IPS-20b (cell line): Measurements from ENCODE around the gene TRAFD1.
"Not testable (repeated sequence)": the region's sequence is repeated elsewhere in the genome, so short reads cannot be mapped to it uniquely, and the experiment has no call there.

Experiments
- H3K27ac ChIP-seq: one replicate; pipeline ENCODE4 v1.5.1; 2013; ENCODE audit warnings: low read length
- H3K27me3 ChIP-seq: 2 replicates; pipeline ENCODE4 v1.6.1; 2013; ENCODE audit warnings: mild to moderate bottlenecking, low read length, inconsistent platforms; ENCODE audit not compliant: insufficient read depth
- H3K36me3 ChIP-seq: 2 replicates; pipeline ENCODE4 v1.6.1; 2013; ENCODE audit warnings: low read depth, mild to moderate bottlenecking, inconsistent platforms, low read length, moderate library complexity; ENCODE audit not compliant: insufficient read depth
- H3K4me1 ChIP-seq: 2 replicates; pipeline ENCODE4 v1.6.1; 2013; ENCODE audit warnings: mild to moderate bottlenecking, control low read depth, inconsistent platforms, low read length, moderate library complexity; ENCODE audit not compliant: insufficient read depth
- H3K4me3 ChIP-seq: 2 replicates; pipeline ENCODE4 v1.5.1; 2013; ENCODE audit warnings: mild to moderate bottlenecking, low read length, inconsistent platforms
- H3K9ac ChIP-seq: 2 replicates; pipeline ENCODE4 v1.6.1; 2013; ENCODE audit warnings: low read depth, mild to moderate bottlenecking, inconsistent platforms, low read length, moderate library complexity
- H3K9me3 ChIP-seq: 2 replicates; pipeline ENCODE4 v1.6.1; 2013; ENCODE audit warnings: mild to moderate bottlenecking, low read depth, low read length, inconsistent platforms; ENCODE audit not compliant: insufficient read depth

TRAFD1 gene

DNA sequence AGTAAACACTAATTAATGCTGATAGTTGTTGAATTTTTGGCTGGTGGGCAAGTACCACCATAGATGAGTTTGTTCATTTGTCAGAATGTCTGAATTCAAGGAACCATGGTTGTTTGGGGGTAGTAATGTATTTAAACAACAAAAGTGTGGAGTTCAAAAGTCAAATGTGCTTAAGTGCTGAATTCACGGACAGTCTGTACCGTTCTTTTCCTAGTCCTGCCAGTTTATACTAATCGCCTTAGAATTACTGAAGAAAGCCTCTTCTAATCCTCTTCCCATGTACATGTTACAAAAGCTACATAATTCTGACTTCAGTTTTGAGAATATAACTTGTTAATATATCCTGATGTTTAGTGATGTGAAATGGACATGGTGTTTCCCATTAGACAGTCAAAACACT lies 19.5 kb upstream of the TRAFD1 start:
- no peak overlapping the region for H3K4me3 ChIP-seq
- H3K4me1 ChIP-seq: peaks cover 15% of the 10 kb centered on the region; the same call in 1 of the 2 replicates
- H3K9ac ChIP-seq: peak overlapping the region; percentile 35; the same call in 1 of the 2 replicates
- H3K27ac ChIP-seq: no peak overlapping the region
- H3K36me3 ChIP-seq: peaks cover 41% of the 10 kb centered on the region
- no peaks in the 10 kb centered on the region for H3K9me3 ChIP-seq
- H3K27me3 ChIP-seq: no peaks in the 10 kb centered on the region

DNA sequence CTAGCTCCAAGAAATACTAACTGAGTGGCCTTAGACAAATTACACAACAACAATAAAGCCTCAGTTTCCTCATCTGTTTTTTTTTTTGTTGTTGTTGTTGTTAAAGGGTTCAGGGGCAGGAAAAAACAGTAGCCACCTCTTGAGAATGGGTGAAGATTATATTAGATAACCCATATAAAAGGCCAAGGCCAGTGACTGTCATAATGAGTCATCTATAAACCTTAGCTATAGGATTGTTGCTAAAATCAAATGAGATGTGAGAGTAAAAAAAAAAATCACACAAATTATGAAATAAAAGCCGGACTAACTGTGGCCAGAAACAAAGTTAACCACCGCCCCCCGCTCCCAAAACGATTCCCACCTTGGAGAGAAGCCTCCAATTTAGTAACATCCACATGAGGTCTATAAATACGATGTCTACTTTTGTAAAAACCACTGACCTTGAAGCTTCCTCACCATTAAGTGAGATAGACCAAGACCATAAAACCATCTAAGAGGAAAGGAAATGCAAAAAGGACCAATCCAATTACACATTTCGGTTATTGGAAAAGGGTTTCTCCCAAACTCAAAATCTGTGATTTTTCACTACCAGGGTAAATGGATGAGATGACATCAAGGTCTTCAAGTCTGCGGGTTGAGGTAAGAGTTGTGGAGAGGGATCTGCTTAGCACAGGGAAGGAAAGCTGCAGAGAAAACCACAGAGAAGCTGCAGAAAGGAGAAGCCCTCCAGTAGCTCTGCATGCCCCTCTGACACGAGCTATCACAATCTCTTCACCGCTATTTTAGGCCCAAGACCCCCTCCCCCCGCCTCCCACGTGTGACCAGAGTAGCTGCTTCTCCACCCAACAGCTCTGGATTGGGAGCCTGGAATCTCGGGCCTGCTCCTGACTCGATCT lies 17.8 kb upstream of the TRAFD1 start:
- Histone ChIP-seq H3K9me3 (no peaks in the 10 kb centered on the region), H3K9ac (peak overlapping the region; percentile 97), H3K4me1 (peaks cover 19% of the 10 kb centered on the region; the same call in 1 of the 2 replicates), H3K4me3 (peak overlapping the region; percentile 95), H3K27me3 (no peaks in the 10 kb centered on the region), H3K27ac (peak overlapping the region; percentile 79), H3K36me3 (peaks cover 25% of the 10 kb centered on the region)

DNA sequence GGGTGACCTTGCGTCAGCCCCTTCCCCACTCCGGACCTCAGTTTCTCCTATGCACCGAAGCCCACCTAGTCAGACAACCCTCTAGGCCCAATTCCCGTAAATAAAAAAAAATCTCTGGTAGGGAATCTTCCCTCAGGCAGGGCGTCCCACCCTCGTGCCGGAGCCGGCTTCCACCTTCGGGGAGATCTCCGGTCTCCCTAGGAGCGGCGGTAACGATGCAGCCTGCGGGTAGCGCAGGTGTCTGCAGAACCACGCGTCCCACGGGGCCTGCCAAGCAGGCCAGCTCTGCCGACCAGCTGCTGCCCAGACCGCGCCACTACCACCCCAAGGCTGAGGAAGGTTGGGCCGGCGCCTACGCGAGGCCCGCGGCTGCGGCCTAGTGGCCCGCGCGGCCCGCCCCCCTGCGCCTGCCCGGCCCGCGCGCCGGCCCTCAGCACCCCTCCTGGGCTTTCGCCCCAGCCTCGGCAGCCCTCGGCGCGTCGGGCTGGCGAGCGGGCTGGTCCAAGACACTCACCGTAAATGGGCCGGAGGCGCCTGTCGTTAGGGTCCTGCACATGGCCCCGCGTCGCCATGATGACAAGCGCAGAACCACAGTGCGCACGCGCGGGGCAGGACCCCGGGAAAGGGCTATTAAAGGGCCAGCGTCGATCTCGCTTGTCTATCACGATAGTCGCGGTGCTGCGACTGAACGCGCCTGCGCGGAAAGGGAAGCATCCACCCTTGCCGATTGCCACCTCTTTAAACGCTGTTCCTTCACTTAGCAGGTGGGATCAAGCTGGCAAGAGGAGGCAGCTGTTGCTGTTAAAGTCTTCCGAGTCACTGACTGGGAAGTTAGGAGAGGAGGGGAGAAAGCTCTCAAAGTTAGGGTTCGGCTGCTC lies 16.9 kb upstream of the TRAFD1 start, which contains the start of gene NAA25:
NAA25 (minus strand) TSS at position 582 of the 878 bp plus-strand sequence; CDS start at position 572, 10 bp downstream.
- peaks cover 23% of the 10 kb centered on the region for H3K36me3 ChIP-seq
- peak within 1 kb of the TSS; percentile 97 for H3K9ac ChIP-seq
- peaks cover 24% of the 10 kb centered on the region; the same call in 1 of the 2 replicates for H3K4me1 ChIP-seq
- no peaks in the 10 kb centered on the region for H3K27me3 ChIP-seq
- H3K27ac ChIP-seq: peak within 1 kb of the TSS; percentile 97
- H3K4me3 ChIP-seq: peak within 1 kb of the TSS; percentile 95
- H3K9me3 ChIP-seq: no peaks in the 10 kb centered on the region

- H3K9me3 ChIP-seq, H3K27ac ChIP-seq: not testable (repeated sequence)
Observed at GRCh38 chr12:112110787-112111662, 14.3 kb upstream of the TRAFD1 start.

GRCh38 chr12:112111931-112112330 lies 13.4 kb upstream of the TRAFD1 start:
- no peak overlapping the region for H3K27ac ChIP-seq
- H3K9ac ChIP-seq: peak overlapping the region; percentile 23; the same call in 1 of the 2 replicates
- no peaks in the 10 kb centered on the region for H3K36me3 ChIP-seq
- peaks cover 28% of the 10 kb centered on the region; the same call in 1 of the 2 replicates for H3K4me1 ChIP-seq
- no peak overlapping the region for H3K4me3 ChIP-seq
- no peaks in the 10 kb centered on the region for H3K27me3 ChIP-seq
- H3K9me3 ChIP-seq: no peaks in the 10 kb centered on the region

More at GRCh38 chr12:112110787-112111662, 14.3 kb upstream of the TRAFD1 start:
- Histone ChIP-seq H3K4me1 (peaks cover 21% of the 10 kb centered on the region; the same call in 1 of the 2 replicates), H3K9ac (peak overlapping the region; percentile 56; the same call in 1 of the 2 replicates)
- not testable (repeated sequence) for H3K27me3 ChIP-seq, H3K4me3 ChIP-seq, H3K36me3 ChIP-seq

DNA sequence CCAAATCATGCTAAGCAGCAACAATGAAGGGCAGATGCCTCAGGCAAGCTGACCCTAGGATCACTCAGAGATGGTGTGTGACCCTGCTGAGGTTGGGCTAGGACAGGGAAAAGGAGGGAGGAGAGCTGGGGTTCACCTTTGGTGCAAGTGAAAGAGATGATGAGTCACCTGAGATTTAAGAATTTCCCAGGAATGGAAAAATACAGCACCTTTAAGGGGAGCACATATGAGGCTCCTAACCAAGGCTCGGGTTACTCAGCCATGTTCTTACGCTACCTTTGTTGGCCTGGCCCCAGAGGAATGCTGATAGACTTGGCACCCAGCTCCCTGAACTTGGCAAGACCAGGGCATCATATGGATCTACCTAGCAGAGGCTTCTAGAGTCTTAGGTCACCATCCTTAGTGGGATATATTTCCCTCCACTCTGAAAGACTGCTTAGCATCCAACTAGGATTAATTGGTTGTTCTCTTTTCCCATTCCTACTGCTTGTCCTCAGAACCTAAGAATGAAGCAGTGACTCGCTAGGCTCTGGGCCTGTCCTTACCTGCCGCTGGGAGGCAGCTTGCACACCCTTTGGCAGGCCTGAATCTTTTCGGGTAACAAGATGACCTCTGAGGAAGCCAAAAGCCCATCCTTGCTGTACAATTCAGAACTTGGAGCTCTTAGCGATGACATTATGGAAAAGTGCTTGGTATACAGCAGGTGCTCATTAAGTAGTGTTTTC lies 12.8 kb upstream of the TRAFD1 start:
- no peak overlapping the region for H3K27ac ChIP-seq
- H3K4me1 ChIP-seq: peaks cover 26% of the 10 kb centered on the region; the same call in 1 of the 2 replicates
- no peak overlapping the region for H3K4me3 ChIP-seq

DNA sequence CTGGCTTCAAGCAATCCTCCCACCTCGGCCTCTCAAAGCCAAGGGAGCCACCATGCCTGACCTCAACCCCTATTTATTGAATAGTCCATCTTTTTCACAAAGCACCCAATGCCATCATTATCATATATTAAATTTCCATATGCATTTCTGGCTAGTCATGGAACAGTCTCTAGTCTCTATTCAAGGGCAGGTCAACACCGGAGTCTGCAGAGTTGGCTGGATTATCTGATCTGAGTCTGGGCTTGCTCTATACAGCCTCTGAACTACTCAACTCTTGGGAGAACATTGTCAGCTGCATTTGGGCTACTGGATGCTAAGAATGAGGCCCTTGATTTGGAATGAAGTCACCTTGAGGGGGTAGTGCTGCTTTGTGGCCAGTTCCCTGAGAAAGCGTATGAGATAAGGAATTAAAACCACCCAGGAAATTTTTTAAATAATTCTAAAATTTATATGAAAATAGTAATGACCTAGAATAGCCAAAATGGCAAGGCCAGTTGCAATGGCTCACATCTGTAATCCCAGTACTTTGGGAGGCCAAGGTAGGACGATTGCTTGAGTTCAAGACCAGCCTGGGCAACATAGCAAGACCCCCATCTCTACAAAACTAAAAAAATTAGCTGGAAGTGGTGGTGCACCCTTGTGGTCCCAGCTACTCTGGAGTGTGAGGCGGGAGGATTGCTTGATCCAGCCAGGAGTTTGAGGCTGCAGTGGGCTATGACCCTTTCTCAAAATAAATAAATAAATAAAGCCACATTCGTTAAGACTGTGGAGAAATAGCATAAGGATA lies 9.9 kb upstream of the TRAFD1 start:
- no peaks in the 10 kb centered on the region for H3K27me3 ChIP-seq
- H3K9me3 ChIP-seq: no peaks in the 10 kb centered on the region
- no peak overlapping the region for H3K4me3 ChIP-seq
- H3K36me3 ChIP-seq: no peaks in the 10 kb centered on the region
- no peak overlapping the region for H3K27ac ChIP-seq
- peaks cover 22% of the 10 kb centered on the region; the same call in 1 of the 2 replicates for H3K4me1 ChIP-seq
- H3K9ac ChIP-seq: no peak overlapping the region

More for the DNA sequence above, 12.8 kb upstream of the TRAFD1 start:
- Histone ChIP-seq H3K36me3 (no peaks in the 10 kb centered on the region), H3K27me3 (no peaks in the 10 kb centered on the region), H3K9ac (peak overlapping the region; percentile 23; the same call in 1 of the 2 replicates), H3K9me3 (no peaks in the 10 kb centered on the region)

- no peaks in the 10 kb centered on the region for H3K9me3 ChIP-seq
- H3K27me3 ChIP-seq: no peaks in the 10 kb centered on the region
- no peaks in the 10 kb centered on the region for H3K36me3 ChIP-seq
- H3K9ac ChIP-seq: peak overlapping the region; percentile 77; the same call in 1 of the 2 replicates
- H3K4me1 ChIP-seq: peaks cover 19% of the 10 kb centered on the region; the same call in 1 of the 2 replicates
- peak overlapping the region; percentile 37 for H3K27ac ChIP-seq
- peak overlapping the region; percentile 28; the same call in 1 of the 2 replicates for H3K4me3 ChIP-seq
Observed at GRCh38 chr12:112116232-112117060, 8.9 kb upstream of the TRAFD1 start.

- peaks cover 13% of the 10 kb centered on the region; the same call in 1 of the 2 replicates for H3K4me1 ChIP-seq
- H3K4me3 ChIP-seq: no peak overlapping the region
- H3K27me3 ChIP-seq: no peaks in the 10 kb centered on the region
- H3K9ac ChIP-seq: no peak overlapping the region
- no peaks in the 10 kb centered on the region for H3K36me3 ChIP-seq
- no peaks in the 10 kb centered on the region for H3K9me3 ChIP-seq
- no peak overlapping the region for H3K27ac ChIP-seq
Observed at GRCh38 chr12:112117685-112118084, 7.7 kb upstream of the TRAFD1 start.
